Activated effector memory CD4-positive, alpha-beta T cell treated with Interleukin-2 at 50 U/mL for 16 hours (primary cell): ENCODE measurements around the gene TIPIN.

Experiments
- DNase-seq: peaks from one replicate; pipeline ENCODE4 v3.0.0-alpha.2; 2020

The TIPIN gene

GRCh38 chr15:66296186-66296585, 60.3 kb downstream of the TIPIN start:
- DNase-seq: no peak

- DNase-seq: no peak
Measured at GRCh38 chr15:66294932-66295235, 61.6 kb downstream of the TIPIN start.

DNA sequence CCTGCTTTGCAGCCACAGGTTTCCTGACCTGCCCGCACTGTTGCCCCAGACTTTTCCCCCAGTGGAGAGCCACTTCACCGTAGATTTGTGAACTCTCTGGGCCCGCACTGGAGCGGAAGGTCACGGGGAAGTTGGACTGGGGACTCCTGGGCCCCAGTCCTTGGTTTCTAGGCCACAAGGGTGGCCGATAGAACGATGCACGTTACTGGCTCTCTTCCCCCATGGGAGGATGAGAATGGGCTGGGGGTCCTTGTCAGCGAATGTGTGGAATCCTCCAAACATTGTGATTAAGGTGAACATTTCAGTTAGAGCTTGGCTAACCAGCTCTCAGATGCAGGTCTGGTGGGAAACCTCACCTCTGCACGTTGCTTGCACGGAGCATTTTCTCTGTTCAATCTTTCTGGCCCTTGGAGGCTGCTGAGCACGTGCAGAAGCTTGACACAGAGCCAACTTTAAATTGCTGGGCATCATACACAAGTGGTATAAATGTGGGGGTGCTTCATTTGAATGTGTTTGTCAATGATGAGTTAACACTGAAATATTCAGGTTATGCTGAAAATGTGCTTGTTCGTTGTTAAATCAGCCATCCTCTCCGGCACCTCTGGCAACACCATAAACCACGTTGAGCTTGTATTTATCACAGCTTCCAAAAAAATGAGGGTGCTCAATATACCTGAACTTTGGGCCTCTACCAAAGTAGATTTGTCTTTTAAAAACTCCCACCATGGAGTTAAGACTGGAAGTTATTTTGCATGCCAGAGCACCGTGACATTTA, 62.1 kb downstream of the TIPIN start:
- no peak for DNase-seq

DNA sequence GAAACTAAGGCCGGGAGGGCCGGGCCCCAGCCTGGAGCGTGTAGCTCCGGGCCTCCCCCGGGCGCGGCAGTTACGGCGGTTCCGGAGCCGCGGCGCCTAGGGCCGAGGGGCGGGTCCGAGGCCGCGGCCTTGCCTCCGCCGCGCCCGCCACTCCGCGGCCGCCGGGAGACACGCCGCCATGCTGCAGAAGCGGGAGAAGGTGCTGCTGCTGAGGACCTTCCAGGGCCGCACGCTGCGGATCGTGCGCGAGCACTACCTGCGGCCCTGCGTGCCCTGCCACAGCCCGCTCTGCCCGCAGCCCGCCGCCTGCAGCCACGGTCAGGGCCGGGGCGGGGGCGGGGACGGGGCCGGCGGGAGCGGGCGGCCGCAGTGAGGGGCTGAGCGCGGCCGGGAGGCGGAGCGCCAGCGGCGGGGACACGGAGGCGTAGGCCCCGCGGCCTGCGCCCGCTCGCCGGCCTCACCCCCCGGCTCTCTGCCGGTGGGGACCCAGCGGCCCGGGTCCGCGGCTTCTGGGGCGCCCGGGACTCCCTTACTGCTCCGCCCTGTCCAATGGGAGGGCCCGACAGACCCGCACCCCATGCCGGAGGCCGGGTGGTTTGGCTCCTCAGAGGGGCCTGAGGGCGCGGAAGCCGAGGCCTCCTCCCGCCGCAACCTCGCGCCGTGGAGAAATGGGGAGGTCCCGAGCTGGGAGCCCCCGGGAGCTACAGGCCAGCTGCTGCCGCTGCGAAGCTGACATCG, 62.9 kb downstream of the TIPIN start, which contains the start of gene DIS3L:
DIS3L (plus strand) TSS at position 150 of the 738 bp plus-strand sequence; CDS start at position 179, 29 bp downstream.
- peak; percentile 59 for DNase-seq

- DNase-seq: no peak
Measured at GRCh38 chr15:66292571-66293418, 63.7 kb downstream of the TIPIN start.

DNA sequence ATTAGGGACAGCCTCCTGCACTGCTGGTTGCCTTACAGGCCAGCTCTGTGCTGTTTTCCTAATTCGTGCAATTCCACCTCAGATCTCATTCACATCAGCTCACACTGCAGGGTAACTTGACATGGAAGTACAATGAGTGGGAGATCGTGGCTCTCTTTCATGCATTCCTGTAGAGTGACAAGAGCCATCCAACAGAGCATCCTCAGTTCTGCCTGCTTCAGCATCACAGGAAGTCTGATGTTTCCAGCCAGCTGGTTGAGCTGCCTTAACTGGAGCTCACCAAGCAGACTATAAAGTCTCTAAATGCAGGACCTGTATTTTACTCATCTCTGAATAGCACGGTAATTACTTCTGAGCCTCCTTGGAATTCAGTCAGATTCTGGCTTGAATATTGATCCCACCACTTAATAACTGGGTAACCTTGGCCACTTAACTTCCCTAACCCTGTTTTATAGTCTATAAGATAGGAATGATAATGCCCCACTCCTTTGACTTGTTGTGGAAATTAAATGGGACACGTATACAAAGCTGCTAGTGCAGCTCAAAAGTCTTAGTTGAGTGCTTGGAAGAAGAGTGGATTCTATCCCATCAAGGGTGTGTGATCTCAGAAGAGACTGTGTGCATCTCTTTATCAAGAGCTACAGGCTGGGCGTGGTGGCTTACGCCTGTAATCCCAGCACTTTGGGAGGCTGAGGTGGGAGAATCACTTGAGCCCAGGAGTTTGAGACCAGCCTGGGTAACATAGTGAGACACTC, 64.5 kb downstream of the TIPIN start:
- no peak for DNase-seq

DNA sequence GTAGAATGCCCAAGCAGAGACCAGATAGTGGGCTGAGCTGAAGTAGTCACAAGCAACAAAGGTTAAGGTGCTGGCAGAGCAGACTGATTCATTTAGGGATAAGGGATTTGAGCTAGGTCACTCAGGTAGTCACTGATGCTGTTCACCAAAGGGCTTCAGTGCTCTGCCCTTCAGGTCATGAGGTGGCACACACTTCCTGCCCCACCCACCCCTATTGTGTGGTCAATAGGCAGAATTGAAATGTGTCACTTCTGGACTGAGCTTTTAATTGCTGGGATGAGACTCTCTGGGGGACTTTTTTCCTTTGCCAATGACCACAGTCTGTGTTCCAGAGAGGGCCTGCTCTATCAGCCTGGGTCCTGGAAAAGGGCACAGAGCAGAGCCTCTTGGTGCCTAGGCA, 66.0 kb downstream of the TIPIN start:
- DNase-seq: no peak

DNA sequence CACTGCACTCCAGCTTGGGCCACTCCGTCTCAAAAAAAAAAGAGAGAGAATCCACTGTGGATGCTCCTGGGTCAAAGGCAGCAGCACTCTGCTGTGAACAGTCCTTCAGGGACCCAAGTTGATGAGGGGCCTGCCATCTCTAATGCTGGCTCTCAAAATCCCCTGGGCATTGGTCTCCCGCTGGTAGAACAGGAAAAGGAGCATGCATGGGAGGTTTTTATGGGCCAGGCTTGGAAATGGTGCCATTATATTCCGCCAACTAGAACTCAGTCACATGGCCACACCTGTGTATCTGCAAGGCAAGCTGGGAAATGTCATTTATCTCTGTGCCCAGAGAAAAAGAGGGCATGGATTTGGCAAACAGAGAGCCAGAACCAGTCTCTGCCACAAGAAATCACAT, 66.5 kb downstream of the TIPIN start:
- DNase-seq: no peak

GRCh38 chr15:66288551-66289185, 67.8 kb downstream of the TIPIN start:
- DNase-seq: no peak

DNA sequence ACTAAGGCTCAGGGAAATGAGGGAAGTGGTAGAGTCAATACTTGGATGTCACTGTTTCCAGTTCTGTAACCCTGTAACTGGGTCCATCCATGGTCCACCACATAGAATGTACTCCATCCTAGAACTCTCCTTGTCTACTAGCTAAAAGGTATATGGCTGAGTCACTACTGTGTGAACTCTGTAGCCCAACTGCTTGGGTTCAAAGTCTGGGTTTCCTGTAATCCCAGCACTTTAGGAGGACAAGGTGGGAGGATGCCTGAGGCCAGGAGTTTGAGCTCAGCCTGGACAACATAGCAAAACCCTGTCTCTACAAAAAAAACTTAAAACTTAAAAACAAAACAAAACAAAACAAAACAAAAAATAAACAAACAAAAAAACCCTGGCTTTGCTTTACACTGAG, 68.4 kb downstream of the TIPIN start:
- DNase-seq: no peak

DNA sequence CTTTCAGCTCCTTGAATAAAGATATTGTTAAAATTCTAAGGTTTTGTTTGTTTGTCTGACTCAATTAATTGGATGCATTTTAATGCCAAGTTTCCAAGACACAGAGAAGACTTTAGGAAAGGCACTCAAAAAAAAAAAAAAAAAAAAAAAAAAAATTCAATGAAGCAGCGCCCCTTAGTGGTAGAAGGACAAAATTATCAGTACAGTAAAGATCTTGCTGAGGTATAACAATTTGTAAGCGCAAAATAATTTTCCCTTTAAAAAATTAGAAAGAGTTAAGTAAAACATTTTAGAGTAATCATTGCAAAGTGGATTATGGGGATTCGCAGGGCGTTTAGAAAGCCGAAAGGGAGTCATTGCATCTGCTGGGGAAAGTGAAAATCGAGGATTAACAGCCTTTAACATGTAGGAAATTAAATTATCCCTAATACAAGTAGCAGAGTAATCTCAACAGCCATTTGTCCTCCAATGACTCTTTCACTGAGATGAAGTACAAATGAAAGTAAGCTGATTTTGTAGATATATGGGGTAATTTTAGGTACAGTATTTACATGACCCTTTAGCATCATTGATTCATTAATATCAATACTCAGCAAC, 68.9 kb downstream of the TIPIN start:
- DNase-seq: no peak
